Myometrial cell (primary cell): ENCODE results near the gene FMO1. TPM values are rescaled to one million over a fixed set of nuclear protein-coding genes. Genes with fewer than 3 reads are reported as not detected.

Experiments
- total RNA-seq: library from RNA; depleted of rRNA; stranded (reverse); fragments of >200 nt; gene quantifications from 2 replicates; pipeline ENCODE4 v1.2.3, GENCODE V29; 2015

FMO1 gene, protein sequence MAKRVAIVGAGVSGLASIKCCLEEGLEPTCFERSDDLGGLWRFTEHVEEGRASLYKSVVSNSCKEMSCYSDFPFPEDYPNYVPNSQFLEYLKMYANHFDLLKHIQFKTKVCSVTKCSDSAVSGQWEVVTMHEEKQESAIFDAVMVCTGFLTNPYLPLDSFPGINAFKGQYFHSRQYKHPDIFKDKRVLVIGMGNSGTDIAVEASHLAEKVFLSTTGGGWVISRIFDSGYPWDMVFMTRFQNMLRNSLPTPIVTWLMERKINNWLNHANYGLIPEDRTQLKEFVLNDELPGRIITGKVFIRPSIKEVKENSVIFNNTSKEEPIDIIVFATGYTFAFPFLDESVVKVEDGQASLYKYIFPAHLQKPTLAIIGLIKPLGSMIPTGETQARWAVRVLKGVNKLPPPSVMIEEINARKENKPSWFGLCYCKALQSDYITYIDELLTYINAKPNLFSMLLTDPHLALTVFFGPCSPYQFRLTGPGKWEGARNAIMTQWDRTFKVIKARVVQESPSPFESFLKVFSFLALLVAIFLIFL
- total RNA-seq, result not detected in 2 replicates

DNA sequence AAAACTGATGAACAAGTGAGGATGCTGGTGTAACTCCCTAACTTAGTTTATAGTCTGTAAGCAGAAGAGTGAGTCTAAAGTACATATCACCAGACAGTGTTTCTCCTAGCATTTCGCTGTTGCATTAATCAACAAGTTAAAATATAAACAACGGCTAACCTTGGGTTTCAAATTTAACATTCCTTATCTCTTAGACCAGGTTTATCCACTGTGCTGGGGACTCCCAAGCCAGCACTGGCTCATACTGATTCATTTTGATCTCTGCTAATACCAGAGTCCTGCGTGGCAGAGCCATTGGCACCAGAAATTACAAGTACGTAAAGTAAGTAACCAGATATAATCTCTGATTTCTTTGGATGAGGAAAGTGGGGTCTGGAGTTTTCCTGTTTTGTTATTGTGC, at the start of gene FMO1:
TSS of gene FMO1 (plus strand) at position 193 of the 400 bp plus-strand sequence. CDS start 9,594 bp downstream, outside the sequence.

DNA sequence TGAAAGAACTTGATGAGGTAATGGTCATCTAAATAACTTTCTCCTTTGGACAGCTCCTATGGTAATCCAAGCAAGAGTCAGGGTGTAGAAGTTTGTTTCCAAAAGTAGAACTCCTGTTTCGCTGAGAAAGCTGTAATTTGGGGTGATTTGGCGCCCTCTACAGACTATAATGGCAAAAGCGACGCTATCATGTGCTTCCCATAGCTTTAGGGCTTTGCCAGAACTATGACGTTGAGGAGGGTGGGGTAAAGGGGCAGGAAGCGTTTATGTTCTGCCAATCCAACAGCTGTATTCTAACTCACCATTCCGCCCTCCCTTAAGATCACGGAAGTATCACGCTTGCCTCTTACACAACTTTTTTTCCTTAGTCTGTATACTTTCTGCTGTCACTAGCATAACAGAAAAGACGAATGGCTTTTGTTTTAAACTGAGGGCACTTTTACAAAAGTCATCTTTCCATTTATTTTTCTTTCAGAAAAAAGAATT, 65.6 kb downstream of the FMO1 start, which contains the start of gene FMO4:
TSS of gene FMO4 (plus strand) at position 349 of the 486 bp plus-strand sequence. CDS start 5,643 bp downstream, outside the sequence.

Other genes starting within 250 kb of the FMO1 start
- gene FMO3, start 157.6 kb upstream of the FMO1 start, total RNA-seq, result under 0.01 TPM in 1 of 2 replicates, not detected in the other
- gene FMO2, start 63.2 kb upstream of the FMO1 start, total RNA-seq, result not detected in 2 replicates
- gene FMO4, start 65.7 kb downstream of the FMO1 start, total RNA-seq, result 4.0 and 4.1 TPM in 2 replicates
- 34.0 and 40.6 TPM in 2 replicates for gene PRRC2C, start 237.0 kb downstream of the FMO1 start, total RNA-seq